Parathyroid adenoma (tissue), 2 donors: ENCODE data around the gene KCNH5.

Source experiments
- H2AFZ ChIP-seq: fragments of 300-600 bp; sonication (generic); one replicate; pipeline ENCODE4 v1.7.0; 2017; ENCODE audit warnings: antibody characterized with exemption, mild to moderate bottlenecking
- H3K27ac ChIP-seq: fragments of 300-600 bp; sonication (generic); one replicate; pipeline ENCODE4 v1.7.0; 2017
- H3K27me3 ChIP-seq: fragments of 300-600 bp; sonication (generic); one replicate; pipeline ENCODE4 v1.7.0; 2017; ENCODE audit warnings: low read length; ENCODE audit not compliant: control insufficient read depth, insufficient read depth
- H3K36me3 ChIP-seq: fragments of 300-600 bp; sonication (generic); one replicate; pipeline ENCODE4 v1.7.0; 2017; ENCODE audit warnings: low read length; ENCODE audit not compliant: control insufficient read depth, insufficient read depth
- H3K4me1 ChIP-seq: fragments of 300-600 bp; sonication (generic); one replicate; pipeline ENCODE4 v1.7.0; 2017; ENCODE audit warnings: control low read depth
- H3K4me2 ChIP-seq: fragments of 300-600 bp; sonication (generic); one replicate; pipeline ENCODE4 v1.7.0; 2017; ENCODE audit warnings: low read length
- H3K4me3 ChIP-seq: fragments of 300-600 bp; sonication (generic); one replicate; pipeline ENCODE4 v1.7.0; 2017; ENCODE audit warnings: low read depth, low read length
- H3K79me2 ChIP-seq: fragments of 300-600 bp; sonication (generic); one replicate; pipeline ENCODE4 v1.7.0; 2017; ENCODE audit warnings: control low read depth
- H3K9ac ChIP-seq: fragments of 300-600 bp; sonication (generic); one replicate; pipeline ENCODE4 v1.7.0; 2017; ENCODE audit warnings: mild to moderate bottlenecking
- H3K9me3 ChIP-seq: fragments of 300-600 bp; sonication (generic); one replicate; pipeline ENCODE4 v1.7.0; 2017; ENCODE audit warnings: low read length; ENCODE audit not compliant: control insufficient read depth
- CTCF ChIP-seq: fragments of 300-600 bp; sonication (generic); IDR thresholded peaks from one replicate; pipeline ENCODE4 v1.7.0; 2017; ENCODE audit warnings: antibody characterized with exemption, mild to moderate bottlenecking
- donor health status: primary hyperparathyroidism.

The KCNH5 gene

GRCh38 chr14:62739647-62740046 lies 305.6 kb downstream of the KCNH5 start:
- no peaks in the 10 kb centered on the region for H3K9me3 ChIP-seq
- no peaks in the 10 kb centered on the region for H3K36me3 ChIP-seq
- no peaks in the 10 kb centered on the region for H3K27me3 ChIP-seq
- H3K27ac ChIP-seq, result no peak overlapping the region
- no peak overlapping the region for H3K4me2 ChIP-seq
- H3K9ac ChIP-seq, result no peak overlapping the region
- no peak overlapping the region for H2AFZ ChIP-seq
- no peak for TF ChIP-seq CTCF
- no peaks in the 10 kb centered on the region for H3K4me1 ChIP-seq
- H3K79me2 ChIP-seq, result no peaks in the 10 kb centered on the region
- no peak overlapping the region for H3K4me3 ChIP-seq

- H3K4me1 ChIP-seq, result no peaks in the 10 kb centered on the region
- H3K9ac ChIP-seq, result no peak overlapping the region
- no peak overlapping the region for H3K4me3 ChIP-seq
- no peak for TF ChIP-seq CTCF
- H3K4me2 ChIP-seq, result no peak overlapping the region
- H2AFZ ChIP-seq, result no peak overlapping the region
- no peaks in the 10 kb centered on the region for H3K36me3 ChIP-seq
- no peaks in the 10 kb centered on the region for H3K9me3 ChIP-seq
- H3K79me2 ChIP-seq, result no peaks in the 10 kb centered on the region
- H3K27me3 ChIP-seq, result no peaks in the 10 kb centered on the region
- H3K27ac ChIP-seq, result no peak overlapping the region
Measured at GRCh38 chr14:62736048-62737043, 308.9 kb downstream of the KCNH5 start.

GRCh38 chr14:62734831-62735230 lies 310.4 kb downstream of the KCNH5 start:
- Histone ChIP-seq H3K4me2 (no peak overlapping the region), H3K27ac (no peak overlapping the region), H2AFZ (no peak overlapping the region), H3K36me3 (no peaks in the 10 kb centered on the region), H3K4me1 (no peaks in the 10 kb centered on the region), H3K79me2 (no peaks in the 10 kb centered on the region), H3K27me3 (no peaks in the 10 kb centered on the region), H3K4me3 (no peak overlapping the region), H3K9me3 (no peaks in the 10 kb centered on the region), H3K9ac (no peak overlapping the region)
- TF ChIP-seq CTCF, result no peak

- Histone ChIP-seq H3K4me2 (no peak overlapping the region), H3K9ac (no peak overlapping the region), H2AFZ (no peak overlapping the region), H3K9me3 (no peaks in the 10 kb centered on the region), H3K27ac (no peak overlapping the region), H3K4me1 (no peaks in the 10 kb centered on the region), H3K27me3 (no peaks in the 10 kb centered on the region), H3K79me2 (no peaks in the 10 kb centered on the region), H3K36me3 (no peaks in the 10 kb centered on the region), H3K4me3 (no peak overlapping the region)
- TF ChIP-seq CTCF, result no peak
Measured at GRCh38 chr14:62722406-62722805, 322.9 kb downstream of the KCNH5 start.
